Measurements from ENCODE around the gene GNA14. TPM values are rescaled to one million over a fixed set of nuclear protein-coding genes. Genes with fewer than 3 reads are reported as not detected.
"Not testable (repeated sequence)": the region's sequence is repeated elsewhere in the genome, so short reads cannot be mapped to it uniquely, and the experiment has no call there.

Gene GNA14
- total RNA-seq, 1 donor from 2014 or later, result 1.2 TPM

- DNase-seq (ENCODE audit: low spot score), result peak; percentile 53
These were observed 194.1 kb downstream of the GNA14 start for GRCh38 chr9:77453825-77454647.

- no peak for DNase-seq (ENCODE audit: low spot score)
These were observed 196.6 kb downstream of the GNA14 start for GRCh38 chr9:77451507-77451906.

GRCh38 chr9:77450085-77450475 is 198.0 kb downstream of the GNA14 start:
- DNase-seq (ENCODE audit: low spot score), result no peak

- peak; percentile 50 for DNase-seq (ENCODE audit: low spot score)
These were observed 198.7 kb downstream of the GNA14 start for GRCh38 chr9:77449240-77450084.

DNA sequence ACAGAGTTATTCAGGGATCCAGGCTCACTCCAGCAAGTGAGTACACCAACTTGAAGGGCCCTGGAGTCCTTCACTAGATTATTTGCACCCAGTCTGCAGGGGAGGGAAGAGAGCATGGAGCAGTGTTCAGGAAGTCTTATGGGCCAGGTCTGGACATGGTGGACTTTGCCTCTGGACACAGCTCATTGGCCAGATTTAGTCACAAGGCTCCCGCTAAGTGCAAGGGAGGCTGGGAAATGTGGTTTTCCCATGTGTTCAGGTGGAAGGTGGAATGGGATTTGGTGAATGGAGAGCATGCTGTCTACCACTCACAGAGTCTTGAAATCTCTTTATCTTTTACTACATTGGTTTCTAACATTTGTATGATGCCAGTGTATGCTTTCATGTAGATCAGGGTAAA is 200.5 kb downstream of the GNA14 start:
- DNase-seq (ENCODE audit: low spot score), result no peak

DNA sequence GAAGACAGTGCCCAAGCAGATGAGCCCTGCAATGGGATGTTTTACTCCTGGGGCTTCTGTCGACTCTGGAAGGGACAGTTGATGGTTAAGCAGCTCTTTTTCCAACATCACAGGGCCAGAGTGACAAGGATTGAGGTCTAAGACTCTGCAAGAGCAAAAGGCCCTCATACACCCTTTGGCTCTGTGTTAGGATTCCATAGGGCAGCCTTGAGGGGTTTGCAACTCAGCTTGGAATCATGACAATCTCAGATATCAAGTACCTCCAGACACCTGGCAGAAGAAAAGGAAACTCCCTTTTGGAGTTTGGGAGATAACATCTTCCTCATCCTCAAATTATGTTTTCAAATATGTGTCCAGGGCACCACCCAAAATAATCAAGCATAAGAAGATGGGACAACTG is 205.7 kb downstream of the GNA14 start:
- no peak for DNase-seq (ENCODE audit: low spot score)

DNA sequence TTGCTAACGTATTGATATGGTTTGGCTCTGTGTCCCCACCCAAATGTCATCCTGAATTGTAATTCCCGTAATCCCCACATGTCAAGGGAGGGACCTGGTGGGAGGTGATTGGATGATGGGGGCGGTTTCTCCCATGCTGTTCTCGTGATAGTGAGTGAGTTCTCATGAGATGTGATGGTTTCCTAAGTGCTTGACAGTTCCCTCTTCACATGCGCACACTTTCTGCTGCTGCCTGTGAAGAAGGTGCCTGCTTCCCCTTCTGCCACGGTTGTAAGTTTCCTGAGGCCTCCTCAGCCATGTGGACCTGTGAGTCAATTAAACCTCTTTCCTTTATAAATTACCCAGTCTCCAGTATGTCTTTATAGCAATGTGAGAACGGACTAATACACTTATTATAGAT is 207.0 kb downstream of the GNA14 start:
- DNase-seq (ENCODE audit: low spot score), result not testable (repeated sequence)

GRCh38 chr9:77440057-77440456 is 208.1 kb downstream of the GNA14 start:
- peak; percentile 34 for DNase-seq (ENCODE audit: low spot score)

GRCh38 chr9:77438653-77439052 is 209.5 kb downstream of the GNA14 start:
- no peak for DNase-seq (ENCODE audit: low spot score)

DNA sequence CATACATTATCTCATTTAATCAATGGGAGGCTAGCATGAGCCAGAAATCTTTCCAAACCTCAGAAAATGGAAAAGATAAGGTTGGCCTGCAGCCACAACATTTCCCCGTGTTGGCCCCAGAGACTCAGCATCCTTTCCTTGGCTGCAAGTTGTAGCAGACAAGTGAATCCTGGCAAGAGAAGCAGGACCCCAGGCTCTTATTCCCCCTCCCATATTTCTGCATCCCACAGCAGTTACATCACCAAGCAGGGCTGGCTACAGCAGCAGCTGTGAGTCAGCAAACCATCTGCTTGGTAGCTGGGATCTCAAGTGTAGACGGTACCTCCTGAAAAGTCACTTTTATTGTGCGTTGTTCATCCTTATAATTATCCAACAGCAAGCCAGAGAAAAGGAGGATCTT is 212.4 kb downstream of the GNA14 start:
- DNase-seq (ENCODE audit: low spot score), result no peak

DNA sequence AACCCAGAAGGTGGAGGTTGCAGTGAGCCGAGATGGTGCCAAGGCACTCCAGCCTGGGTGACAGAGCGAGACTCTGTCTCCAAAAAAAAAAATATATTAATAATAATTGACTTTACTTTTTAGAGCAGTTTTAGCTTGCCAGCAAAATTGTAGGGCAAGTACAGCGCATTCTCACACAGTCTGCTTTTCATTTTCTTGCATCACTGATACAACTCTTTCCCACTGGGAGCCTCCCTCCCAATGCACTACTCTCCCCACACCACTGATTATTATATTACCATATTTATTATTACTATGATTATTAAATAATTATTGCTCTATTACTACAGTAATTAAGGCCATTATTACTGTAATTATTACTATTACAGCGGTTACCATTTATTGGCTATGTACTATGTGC is 212.8 kb downstream of the GNA14 start:
- no peak for DNase-seq (ENCODE audit: low spot score)

GRCh38 chr9:77433675-77434445 is 214.3 kb downstream of the GNA14 start:
- DNase-seq (ENCODE audit: low spot score), result peak; percentile 68

DNA sequence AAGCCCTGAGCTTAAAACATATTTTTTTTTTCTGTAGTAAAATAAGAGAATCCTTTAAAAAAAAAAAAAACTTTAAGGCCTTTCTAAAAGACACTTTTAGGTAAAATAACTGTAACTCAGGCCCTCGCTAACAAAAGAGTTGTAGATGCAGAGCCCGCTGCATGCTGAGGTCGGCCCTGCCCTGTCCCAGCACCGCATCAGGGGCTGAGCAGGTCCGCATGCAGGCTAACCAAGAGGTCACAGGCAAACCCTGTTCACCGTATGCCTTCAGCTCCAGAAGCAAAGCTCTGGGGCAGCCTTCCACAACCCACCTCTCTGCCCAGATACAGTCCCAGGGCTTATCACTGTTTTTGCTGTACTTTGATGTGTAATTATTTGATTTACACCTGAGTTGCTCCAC is 216.1 kb downstream of the GNA14 start:
- DNase-seq (ENCODE audit: low spot score), result no peak

GRCh38 chr9:77429928-77430327 is 218.2 kb downstream of the GNA14 start:
- DNase-seq (ENCODE audit: low spot score), result no peak

DNA sequence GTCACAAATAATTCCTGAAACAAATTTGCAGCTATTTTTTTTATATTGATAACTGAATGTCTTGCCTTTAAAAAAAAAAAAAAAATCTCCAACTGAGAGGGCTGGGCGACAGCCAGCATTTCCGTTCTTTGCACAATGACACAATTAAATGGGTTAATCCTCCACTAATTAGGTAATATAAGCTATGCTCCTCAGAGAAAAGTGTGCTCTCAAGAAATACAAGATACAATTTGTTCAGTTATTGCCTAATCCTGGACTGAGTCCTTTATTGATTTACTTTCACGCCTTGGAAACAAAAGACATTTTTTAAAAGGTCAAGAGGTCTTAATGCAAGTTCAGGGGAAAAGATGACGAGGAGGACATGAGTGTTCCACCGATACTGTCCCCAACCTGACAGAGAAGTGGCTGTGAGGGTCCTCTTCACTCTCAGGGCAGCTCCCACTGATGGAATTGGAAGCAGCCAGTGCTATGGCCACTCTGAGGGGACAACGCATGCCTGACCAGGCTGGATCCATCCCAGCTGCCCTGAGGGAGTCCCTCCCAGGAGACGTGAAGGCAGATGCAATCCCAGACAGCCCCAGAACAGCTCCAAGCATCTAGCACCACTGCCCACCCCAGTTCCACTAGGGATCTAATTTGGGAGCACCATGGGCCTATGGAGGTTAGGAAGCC is 220.7 kb downstream of the GNA14 start:
- DNase-seq (ENCODE audit: low spot score), result no peak

- no peak for DNase-seq (ENCODE audit: low spot score)
These were observed 221.4 kb downstream of the GNA14 start for GRCh38 chr9:77426712-77427111.

DNA sequence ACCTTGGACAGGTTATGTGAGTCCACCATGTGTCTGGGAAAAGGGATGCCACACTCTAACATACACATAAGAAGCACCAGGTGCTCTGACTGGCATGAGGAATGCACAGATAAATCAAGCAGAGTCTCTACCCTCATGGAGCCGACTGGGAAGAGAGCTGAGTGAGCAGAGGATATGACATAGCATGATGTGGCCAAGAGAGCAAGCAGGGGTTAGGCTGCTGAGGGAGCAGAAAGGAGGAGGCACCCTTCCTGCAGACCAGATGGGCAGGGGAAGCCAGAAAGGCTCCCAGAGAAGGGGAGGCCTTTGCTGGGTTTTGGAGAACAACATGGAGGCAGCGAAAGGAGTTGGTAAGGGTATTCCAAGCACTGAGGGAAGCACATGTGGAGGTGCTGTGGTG is 223.1 kb downstream of the GNA14 start:
- no peak for DNase-seq (ENCODE audit: low spot score)

- DNase-seq (ENCODE audit: low spot score), result no peak
These were observed 224.3 kb downstream of the GNA14 start for GRCh38 chr9:77423841-77424240.

DNA sequence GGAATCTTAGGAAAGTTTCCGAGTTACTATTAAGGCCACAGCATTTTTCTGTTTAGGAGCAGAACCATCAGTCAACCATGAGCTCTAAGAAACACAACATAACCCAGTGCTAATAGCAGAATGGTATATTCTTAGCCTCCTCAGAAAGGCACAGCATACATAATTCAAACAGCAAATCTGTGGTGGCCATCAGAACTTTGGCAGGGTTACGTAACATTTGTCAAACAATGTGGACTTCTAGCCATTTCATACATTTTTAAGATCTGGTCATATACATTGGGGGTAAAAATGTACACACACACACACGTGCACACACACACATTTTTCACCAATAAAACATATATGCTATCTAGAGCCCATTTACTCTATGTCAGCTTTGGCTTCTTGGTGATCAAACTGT is 225.2 kb downstream of the GNA14 start:
- DNase-seq (ENCODE audit: low spot score), result no peak

GRCh38 chr9:77421506-77422265 is 226.4 kb downstream of the GNA14 start:
- no peak for DNase-seq (ENCODE audit: low spot score)

DNA sequence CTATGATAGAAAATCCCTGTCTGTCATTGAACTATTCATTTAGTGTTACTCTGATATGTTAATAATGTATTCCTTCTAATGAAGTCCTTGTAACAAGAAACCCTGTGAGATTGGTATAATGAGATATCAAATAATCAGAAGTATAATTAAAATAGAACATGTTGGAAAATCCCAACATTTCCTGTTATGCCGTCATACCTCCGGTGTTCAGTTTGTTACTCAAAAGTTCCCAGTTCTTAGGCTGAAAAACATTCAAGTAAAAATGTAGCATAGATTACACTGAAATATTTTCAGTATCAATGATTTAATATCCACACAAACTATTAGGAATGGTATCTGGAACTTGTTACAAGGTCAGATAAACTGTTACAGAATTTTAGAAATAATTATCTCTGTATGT is 227.5 kb downstream of the GNA14 start:
- no peak for DNase-seq (ENCODE audit: low spot score)
